A549 (cell line): ENCODE results near the gene SREBF1.

ENCODE experiments used
- BHLHE40 ChIP-seq: IDR thresholded peaks from 2 replicates; pipeline ENCODE4 v1.6.1; 2012; ENCODE audit warnings: low read depth, low read length, inconsistent platforms
- MAFK ChIP-seq: fragments of 450-650 bp; IDR thresholded peaks from 2 replicates; pipeline ENCODE4 v1.6.1; 2014; ENCODE audit not compliant: partially characterized antibody
- NFE2L2 ChIP-seq: fragments of 150-350 bp; conservative IDR thresholded peaks from 2 replicates; pipeline ENCODE4 v1.6.1; 2014; ENCODE audit warnings: low read length
- TF ChIP-seq, protein P1 (sequence below): fragments of 450-650 bp; IDR thresholded peaks from 2 replicates; pipeline ENCODE4 v1.6.1; 2014; ENCODE audit warnings: antibody characterized with exemption
- TF ChIP-seq, protein P2 (sequence below): fragments of >200 bp; sonication (Bioruptor Twin); formaldehyde crosslinking; IDR thresholded peaks from 3 replicates; pipeline ENCODE4 v1.5.1; 2016

DNA sequence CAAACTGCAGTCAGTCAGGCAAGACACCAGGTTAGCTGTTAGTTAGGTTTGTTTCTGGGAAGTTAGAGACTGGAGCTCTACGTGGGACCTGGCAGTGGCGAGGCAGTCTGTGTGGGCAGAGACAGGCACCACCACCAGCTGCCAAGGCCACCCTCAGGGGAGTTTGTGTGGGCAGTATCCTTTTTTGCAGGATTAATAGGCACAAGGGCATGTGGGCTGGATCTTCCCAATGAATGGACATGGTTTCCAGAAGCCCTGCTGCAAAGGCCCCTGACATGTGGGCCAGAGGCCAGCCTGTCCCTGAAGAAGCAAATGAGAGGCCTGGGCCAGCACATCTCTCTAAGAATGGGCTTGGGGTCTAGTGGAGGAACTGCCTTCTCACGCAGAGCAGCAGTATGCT lies 19.2 kb upstream of the SREBF1 start:
- TF ChIP-seq NFE2L2 = no peak
- TF ChIP-seq, protein P1, sequence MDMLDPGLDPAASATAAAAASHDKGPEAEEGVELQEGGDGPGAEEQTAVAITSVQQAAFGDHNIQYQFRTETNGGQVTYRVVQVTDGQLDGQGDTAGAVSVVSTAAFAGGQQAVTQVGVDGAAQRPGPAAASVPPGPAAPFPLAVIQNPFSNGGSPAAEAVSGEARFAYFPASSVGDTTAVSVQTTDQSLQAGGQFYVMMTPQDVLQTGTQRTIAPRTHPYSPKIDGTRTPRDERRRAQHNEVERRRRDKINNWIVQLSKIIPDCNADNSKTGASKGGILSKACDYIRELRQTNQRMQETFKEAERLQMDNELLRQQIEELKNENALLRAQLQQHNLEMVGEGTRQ = no peak
- TF ChIP-seq, protein P2, sequence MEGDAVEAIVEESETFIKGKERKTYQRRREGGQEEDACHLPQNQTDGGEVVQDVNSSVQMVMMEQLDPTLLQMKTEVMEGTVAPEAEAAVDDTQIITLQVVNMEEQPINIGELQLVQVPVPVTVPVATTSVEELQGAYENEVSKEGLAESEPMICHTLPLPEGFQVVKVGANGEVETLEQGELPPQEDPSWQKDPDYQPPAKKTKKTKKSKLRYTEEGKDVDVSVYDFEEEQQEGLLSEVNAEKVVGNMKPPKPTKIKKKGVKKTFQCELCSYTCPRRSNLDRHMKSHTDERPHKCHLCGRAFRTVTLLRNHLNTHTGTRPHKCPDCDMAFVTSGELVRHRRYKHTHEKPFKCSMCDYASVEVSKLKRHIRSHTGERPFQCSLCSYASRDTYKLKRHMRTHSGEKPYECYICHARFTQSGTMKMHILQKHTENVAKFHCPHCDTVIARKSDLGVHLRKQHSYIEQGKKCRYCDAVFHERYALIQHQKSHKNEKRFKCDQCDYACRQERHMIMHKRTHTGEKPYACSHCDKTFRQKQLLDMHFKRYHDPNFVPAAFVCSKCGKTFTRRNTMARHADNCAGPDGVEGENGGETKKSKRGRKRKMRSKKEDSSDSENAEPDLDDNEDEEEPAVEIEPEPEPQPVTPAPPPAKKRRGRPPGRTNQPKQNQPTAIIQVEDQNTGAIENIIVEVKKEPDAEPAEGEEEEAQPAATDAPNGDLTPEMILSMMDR = no peak
- no peak for TF ChIP-seq BHLHE40
- no peak for TF ChIP-seq MAFK
